GM19452 (cell line): ENCODE data around the gene SLC35F5.
"Not testable (repeated sequence)": the region's sequence is repeated elsewhere in the genome, so short reads cannot be mapped to it uniquely, and the experiment has no call there.

ENCODE experiments used
- ATAC-seq: cut with Tn5 transposase; IDR thresholded peaks from one replicate; pipeline ENCODE4 v1.9.1; 2021; ENCODE audit not compliant: unreplicated experiment

Gene SLC35F5, protein sequence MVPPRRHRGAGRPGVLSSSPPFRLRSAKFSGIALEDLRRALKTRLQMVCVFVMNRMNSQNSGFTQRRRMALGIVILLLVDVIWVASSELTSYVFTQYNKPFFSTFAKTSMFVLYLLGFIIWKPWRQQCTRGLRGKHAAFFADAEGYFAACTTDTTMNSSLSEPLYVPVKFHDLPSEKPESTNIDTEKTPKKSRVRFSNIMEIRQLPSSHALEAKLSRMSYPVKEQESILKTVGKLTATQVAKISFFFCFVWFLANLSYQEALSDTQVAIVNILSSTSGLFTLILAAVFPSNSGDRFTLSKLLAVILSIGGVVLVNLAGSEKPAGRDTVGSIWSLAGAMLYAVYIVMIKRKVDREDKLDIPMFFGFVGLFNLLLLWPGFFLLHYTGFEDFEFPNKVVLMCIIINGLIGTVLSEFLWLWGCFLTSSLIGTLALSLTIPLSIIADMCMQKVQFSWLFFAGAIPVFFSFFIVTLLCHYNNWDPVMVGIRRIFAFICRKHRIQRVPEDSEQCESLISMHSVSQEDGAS

GRCh38 chr2:113756355-113757137, at the start of gene SLC35F5:
Gene SLC35F5 (minus strand): TSS chr2:113756642. CDS start chr2:113756409, 233 bp downstream.
- ATAC-seq: peak; percentile 91

DNA sequence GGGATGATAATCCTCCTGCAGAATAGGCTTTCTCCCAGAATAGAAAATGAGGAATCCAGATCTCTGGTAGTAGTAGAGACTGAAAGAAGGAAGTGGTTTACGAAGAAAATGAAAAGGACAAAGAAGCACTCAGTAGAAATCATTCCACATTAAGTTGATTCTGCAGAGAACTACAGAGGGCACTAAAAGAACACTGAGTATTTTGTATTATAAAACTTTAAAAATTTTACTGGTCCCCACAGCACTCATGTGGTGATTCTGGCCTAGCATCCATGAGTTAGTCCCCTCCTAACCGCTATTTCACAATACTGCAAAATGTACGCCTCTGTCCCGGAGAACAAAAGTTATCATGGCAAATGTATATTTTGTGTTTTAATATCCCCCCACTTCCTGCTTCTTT, 42.9 kb upstream of the SLC35F5 start:
- no peak for ATAC-seq

GRCh38 chr2:113797237-113797636, 40.8 kb upstream of the SLC35F5 start:
- no peak for ATAC-seq

DNA sequence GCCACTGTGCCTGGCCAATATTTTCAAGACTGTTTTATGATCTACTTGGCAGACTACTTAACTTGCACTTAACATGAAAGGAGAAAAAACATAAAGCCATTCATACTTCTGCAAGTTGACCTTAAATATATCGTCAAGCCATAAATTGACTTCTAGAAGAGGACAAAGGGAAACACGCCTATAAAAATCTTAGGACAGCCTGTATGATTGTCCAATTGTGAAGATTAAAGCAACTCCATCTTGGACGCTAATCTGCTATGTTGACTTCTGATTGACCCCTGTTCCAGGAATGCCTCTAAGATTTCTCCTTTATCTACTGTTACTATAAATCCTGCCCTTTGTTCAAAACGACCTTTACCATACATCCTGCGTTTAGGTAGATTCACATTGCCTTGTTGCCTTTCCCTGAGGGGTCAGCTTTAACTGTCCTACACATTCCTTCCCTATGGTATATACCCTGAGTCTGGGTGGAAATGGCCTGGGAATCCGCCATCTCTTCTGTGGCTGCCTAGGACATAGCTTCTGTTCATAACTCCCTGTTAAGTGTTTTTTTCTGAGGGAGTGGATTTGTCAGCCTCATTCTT, 40.2 kb upstream of the SLC35F5 start:
- ATAC-seq: no peak

DNA sequence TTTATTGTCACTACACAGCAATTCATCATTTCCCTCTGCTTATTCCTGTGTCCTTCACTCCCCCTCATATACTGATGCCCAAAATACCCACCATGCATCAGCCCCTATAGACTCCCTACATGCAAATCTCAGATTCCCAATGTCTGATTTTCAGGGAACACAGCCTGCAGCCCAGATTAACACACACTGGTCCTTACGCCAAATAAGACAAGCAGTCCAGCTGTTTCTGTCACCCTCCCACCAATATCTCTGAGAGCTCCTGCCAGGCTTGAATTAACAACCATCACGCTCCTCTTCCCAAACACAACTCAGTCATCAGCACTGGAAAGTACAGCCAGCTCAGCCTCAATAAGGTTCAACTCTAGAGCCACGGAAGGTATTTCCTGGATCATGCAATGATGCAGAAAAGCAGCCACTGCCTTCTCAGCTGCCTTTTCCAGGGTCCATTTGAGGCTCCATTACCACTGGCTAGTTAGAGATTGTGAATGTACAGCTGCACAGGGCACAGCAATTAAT, 39.0 kb upstream of the SLC35F5 start:
- no peak for ATAC-seq

GRCh38 chr2:113791697-113792590, 35.5 kb upstream of the SLC35F5 start:
- ATAC-seq: peak; percentile 96

- no peak for ATAC-seq
Measured at GRCh38 chr2:113784823-113785744, 28.6 kb upstream of the SLC35F5 start.

DNA sequence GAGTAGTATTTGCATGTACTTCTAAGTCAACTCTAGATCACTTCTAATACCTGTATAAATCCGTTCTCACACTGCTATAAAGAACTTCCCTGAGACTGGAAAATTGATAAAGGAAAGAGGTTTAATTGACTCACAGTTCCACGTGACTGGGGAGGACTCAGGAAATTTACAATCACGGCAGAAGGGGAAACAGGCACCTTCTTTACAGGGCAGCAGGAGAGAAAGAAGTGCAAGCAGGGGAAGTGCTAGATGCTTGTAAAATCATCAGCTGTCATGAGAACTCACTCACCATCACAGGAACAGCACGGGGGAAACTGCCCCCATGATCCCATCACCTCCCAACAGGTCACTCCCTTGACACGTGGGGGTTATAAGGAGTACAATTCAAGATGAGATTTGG, 24.0 kb upstream of the SLC35F5 start:
- no peak for ATAC-seq

DNA sequence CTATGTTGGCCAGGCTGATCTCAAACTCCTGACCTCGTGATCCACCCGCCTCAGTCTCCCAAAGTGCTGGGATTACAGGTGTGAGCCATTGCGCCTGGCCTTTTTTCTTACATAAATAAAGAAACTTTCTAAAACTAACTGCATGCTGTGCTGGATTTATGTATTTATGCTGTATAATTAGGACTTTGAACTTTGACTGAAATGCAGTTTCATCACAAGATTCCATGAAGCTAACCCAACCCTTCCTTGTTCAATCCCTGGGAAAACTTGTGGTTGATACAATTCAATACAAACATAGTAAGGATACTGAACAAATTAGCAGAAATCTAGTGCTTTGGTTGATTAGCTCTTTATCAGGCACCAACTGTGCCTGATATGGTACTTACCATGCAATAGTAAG, 20.9 kb upstream of the SLC35F5 start:
- ATAC-seq: no peak

- no peak for ATAC-seq
Measured at GRCh38 chr2:113776949-113777348, 20.5 kb upstream of the SLC35F5 start.

GRCh38 chr2:113774616-113775015, 18.2 kb upstream of the SLC35F5 start:
- not testable (repeated sequence) for ATAC-seq

- ATAC-seq: no peak
Measured at GRCh38 chr2:113770929-113771328, 14.5 kb upstream of the SLC35F5 start.

- no peak for ATAC-seq
Measured at GRCh38 chr2:113769555-113769954, 13.1 kb upstream of the SLC35F5 start.

- no peak for ATAC-seq
Measured at GRCh38 chr2:113768770-113769169, 12.3 kb upstream of the SLC35F5 start.

DNA sequence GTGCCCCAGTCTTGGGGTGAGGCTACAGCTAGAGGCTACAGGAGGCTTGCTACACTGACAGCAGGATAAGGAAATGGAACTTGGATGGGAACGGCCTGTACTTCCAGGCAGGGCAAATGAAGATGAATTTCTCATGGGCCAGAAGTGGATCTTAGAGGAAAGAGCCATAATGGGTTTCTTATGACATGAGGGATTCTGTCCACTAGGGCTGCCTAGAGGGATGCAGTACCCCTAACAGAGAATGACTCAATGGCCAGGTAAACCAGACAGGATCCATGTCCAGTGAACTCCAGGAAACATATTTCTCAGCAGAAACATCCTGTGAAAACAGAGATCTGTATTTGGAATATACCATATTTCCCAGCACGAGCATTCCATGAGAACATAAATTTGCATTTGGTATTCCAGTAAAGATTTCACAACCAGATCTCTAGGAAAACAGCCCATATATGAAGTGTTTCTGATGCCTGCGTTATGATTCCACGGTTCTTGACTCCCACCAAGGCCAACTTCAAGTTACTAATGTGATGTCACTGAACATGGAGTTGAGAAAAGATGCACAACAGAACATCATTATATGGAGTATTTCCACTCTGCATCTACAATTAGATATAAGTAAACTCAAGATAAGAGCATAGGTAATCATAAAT, 11.5 kb upstream of the SLC35F5 start:
- ATAC-seq: no peak

- no peak for ATAC-seq
Measured at GRCh38 chr2:113765276-113765675, 8.8 kb upstream of the SLC35F5 start.

- ATAC-seq: no peak
Measured at GRCh38 chr2:113762377-113763118, 6.1 kb upstream of the SLC35F5 start.

DNA sequence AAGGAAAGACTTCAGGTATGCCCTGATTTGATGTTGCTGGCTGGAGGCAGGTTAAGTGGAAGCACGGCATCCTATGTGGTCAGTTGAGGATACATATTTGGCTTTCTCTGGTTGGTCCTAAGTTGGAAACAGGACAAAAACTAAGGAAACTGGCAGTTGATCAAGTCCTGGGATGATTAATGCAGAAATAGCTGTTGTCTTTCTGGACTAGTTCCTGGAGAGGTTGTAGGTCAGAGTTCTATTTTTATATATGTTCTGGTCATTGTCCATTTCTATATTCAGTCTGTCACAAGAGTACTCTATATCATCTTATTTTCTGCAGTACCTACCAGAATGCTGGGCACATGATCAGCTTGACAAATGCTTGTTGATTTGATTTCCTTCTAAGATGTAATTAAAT, 4.0 kb upstream of the SLC35F5 start:
- no peak for ATAC-seq
